H1 (cell line): ENCODE results near the gene SNX33. TPM values are rescaled to one million over a fixed set of nuclear protein-coding genes. Genes with fewer than 3 reads are reported as not detected.

Experiments used
- CTCF ChIA-PET: fragments of 300-600 bp; sonication (Branson Sonifier 250); formaldehyde crosslinking; loops from one replicate; lab custom pipeline; 2021; ENCODE audit not compliant: partially characterized antibody; lab: Charles Lee
- POLR2A ChIA-PET: fragments of 300-600 bp; sonication (Branson Sonifier 250); formaldehyde crosslinking; loops from one replicate; lab custom pipeline; 2021; ENCODE audit warnings: inconsistent platforms; ENCODE audit not compliant: partially characterized antibody; lab: Charles Lee
- DNase-seq, 2 experiments: peaks; one replicate each; pipeline versions ENCODE4 v3.0.0 to v3.0.0-alpha.2; 2010 to 2022; ENCODE audit warnings: low spot score in 2 of 2, low read depth in 1 of 2, mixed read lengths in 1 of 2
- FAIRE-seq: peaks from 2 replicates; lab custom pipeline; 2011; peaks lifted over from hg19 to GRCh38; lab: Jason Lieb, UNC
- H2AFZ ChIP-seq: 2 replicates; pipeline ENCODE4 v1.8.1; 2012; ENCODE audit warnings: low read length, inconsistent platforms
- H2AK5ac ChIP-seq: 2 replicates; pipeline ENCODE4 v1.6.1; 2013; ENCODE audit warnings: low read depth, low read length
- H2BK120ac ChIP-seq: replicated peaks from 2 replicates; pipeline ENCODE3; 2013; ENCODE audit warnings: low read depth, low read length, inconsistent platforms
- H2BK12ac ChIP-seq: 2 replicates; pipeline ENCODE4 v1.6.1; 2013; ENCODE audit warnings: low read depth, low read length
- H2BK15ac ChIP-seq: 2 replicates; pipeline ENCODE4 v1.6.1; 2013; ENCODE audit warnings: low read length
- H2BK20ac ChIP-seq: 2 replicates; pipeline ENCODE4 v1.6.1; 2013; ENCODE audit warnings: low read length
- H2BK5ac ChIP-seq: 2 replicates; pipeline ENCODE4 v1.6.1; 2013; ENCODE audit warnings: low read depth, low read length
- H3K14ac ChIP-seq: 2 replicates; pipeline ENCODE4 v1.6.1; 2013; ENCODE audit warnings: inconsistent platforms; ENCODE audit not compliant: insufficient read length
- H3K18ac ChIP-seq: 2 replicates; pipeline ENCODE4 v1.6.1; 2013; ENCODE audit warnings: low read length; ENCODE audit errors: extremely low read depth
- H3K23ac ChIP-seq: 2 replicates; pipeline ENCODE4 v1.6.1; 2013; ENCODE audit warnings: inconsistent platforms; ENCODE audit not compliant: insufficient read length
- H3K23me2 ChIP-seq: 2 replicates; pipeline ENCODE4 v1.6.1; 2013; ENCODE audit warnings: low read depth, low read length
- H3K27ac ChIP-seq: 2 replicates; pipeline ENCODE4 v1.6.1; 2011; ENCODE audit warnings: low read depth, low read length, inconsistent platforms
- H3K27me3 ChIP-seq, 4 experiments: replicated peaks in 1 of 4; 1 replicate in 1 of 4; 2 replicates in 3 of 4; pipeline versions ENCODE4 v1.6.1 to v1.8.1; 2011 to 2013; ENCODE audit warnings: low read length in 3 of 4, mild to moderate bottlenecking in 3 of 4, inconsistent platforms in 2 of 4, mixed read lengths in 2 of 4, moderate library complexity in 1 of 4; ENCODE audit not compliant: control insufficient read depth in 3 of 4, insufficient read depth in 3 of 4; ENCODE audit errors: extremely low read depth in 1 of 4
- H3K36me3 ChIP-seq, 4 experiments: 2 replicates each; pipeline versions ENCODE4 v1.6.1 to v1.8.1; 2011 to 2013; ENCODE audit warnings: mild to moderate bottlenecking in 4 of 4, low read length in 3 of 4, moderate library complexity in 2 of 4, control low read depth in 1 of 4, inconsistent platforms in 1 of 4; ENCODE audit not compliant: insufficient read depth in 4 of 4, control insufficient read depth in 2 of 4
- H3K4ac ChIP-seq: replicated peaks from 2 replicates; pipeline ENCODE3; 2013; ENCODE audit warnings: low read length, low read depth, mixed read lengths, inconsistent platforms; ENCODE audit not compliant: insufficient read length
- H3K4me1 ChIP-seq, 4 experiments: replicated peaks in 1 of 4; 1 replicate in 1 of 4; 2 replicates in 3 of 4; pipeline versions ENCODE4 v1.6.1 to v1.8.1; 2011 to 2013; ENCODE audit warnings: low read length in 3 of 4, inconsistent platforms in 2 of 4, mixed read lengths in 1 of 4; ENCODE audit not compliant: insufficient read depth in 4 of 4, control insufficient read depth in 3 of 4
- H3K4me2 ChIP-seq, 2 experiments: 2 replicates each; pipeline versions ENCODE4 v1.6.1 to v1.8.1; 2011 to 2013; ENCODE audit warnings: low read depth in 2 of 2, low read length in 2 of 2, control low read depth in 1 of 2, inconsistent platforms in 1 of 2, mild to moderate bottlenecking in 1 of 2; ENCODE audit not compliant: insufficient read depth in 1 of 2
- H3K4me3 ChIP-seq, 4 experiments: fragments of 200-600, 300-600 bp in 1 of 4; sonication (generic), shearing (Covaris generic), sonication (Bioruptor Twin) in 1 of 4; 2 replicates each; pipeline versions ENCODE4 v1.5.1 to v1.8.1; 2011 to 2016; ENCODE audit warnings: low read length in 4 of 4, low read depth in 3 of 4, control low read depth in 2 of 4, inconsistent platforms in 2 of 4, mild to moderate bottlenecking in 2 of 4, mixed read lengths in 1 of 4, moderate library complexity in 1 of 4; ENCODE audit not compliant: insufficient read depth in 2 of 4; ENCODE audit errors: extremely low read depth in 1 of 4
- H3K56ac ChIP-seq: replicated peaks from 2 replicates; pipeline ENCODE3; 2013; ENCODE audit warnings: low read depth, mild to moderate bottlenecking, mixed read lengths, low read length, inconsistent platforms; ENCODE audit not compliant: insufficient read length
- H3K79me1 ChIP-seq: 2 replicates; pipeline ENCODE4 v1.6.1; 2013; ENCODE audit warnings: low read depth, low read length, control low read depth
- H3K79me2 ChIP-seq, 2 experiments: 2 replicates each; pipeline versions ENCODE4 v1.6.1 to v1.8.1; 2012 to 2013; ENCODE audit warnings: low read length in 2 of 2, mild to moderate bottlenecking in 2 of 2, inconsistent platforms in 1 of 2; ENCODE audit not compliant: insufficient read depth in 2 of 2, control insufficient read depth in 1 of 2
- H3K9ac ChIP-seq, 4 experiments: replicated peaks in 1 of 4; 1 replicate in 1 of 4; 2 replicates in 3 of 4; pipeline versions ENCODE4 v1.6.1 to v1.8.1; 2011 to 2013; ENCODE audit warnings: low read depth in 3 of 4, low read length in 3 of 4, control low read depth in 2 of 4, mild to moderate bottlenecking in 2 of 4, moderate library complexity in 2 of 4, inconsistent platforms in 1 of 4; ENCODE audit errors: extremely low read depth in 1 of 4
- H3K9me3 ChIP-seq, 2 experiments: 2 replicates each; pipeline versions ENCODE4 v1.6.1 to v1.8.1; 2012 to 2013; ENCODE audit warnings: mild to moderate bottlenecking in 2 of 2, moderate library complexity in 2 of 2, control low read depth in 1 of 2, inconsistent platforms in 1 of 2, low read depth in 1 of 2, low read length in 1 of 2, mixed read lengths in 1 of 2; ENCODE audit not compliant: insufficient read depth in 2 of 2
- H4K20me1 ChIP-seq, 2 experiments: replicated peaks in 1 of 2; 2 replicates each; pipeline versions ENCODE3 to v1.8.1; 2011 to 2013; ENCODE audit warnings: inconsistent platforms in 2 of 2, low read length in 2 of 2, mild to moderate bottlenecking in 1 of 2; ENCODE audit not compliant: insufficient read depth in 2 of 2, control insufficient read depth in 1 of 2
- H4K5ac ChIP-seq: 2 replicates; pipeline ENCODE4 v1.6.1; 2013; ENCODE audit warnings: low read length, low read depth, mixed read lengths, inconsistent platforms; ENCODE audit not compliant: insufficient read length
- H4K8ac ChIP-seq: 2 replicates; pipeline ENCODE4 v1.8.0; 2013; ENCODE audit warnings: mild to moderate bottlenecking, moderate library complexity, low read length, inconsistent platforms; ENCODE audit not compliant: insufficient read depth; ENCODE audit errors: extremely low read depth
- H4K91ac ChIP-seq: replicated peaks from 2 replicates; pipeline ENCODE3; 2013; ENCODE audit warnings: low read length, mixed read lengths, inconsistent platforms; ENCODE audit not compliant: insufficient read length
- GTF2F1 ChIP-seq: IDR thresholded peaks from 2 replicates; pipeline ENCODE4 v1.6.1; 2012; ENCODE audit warnings: low read depth, low read length, improper control_type of control experiment, borderline replicate concordance
- KDM1A ChIP-seq: fragments of 200-600, 300-600 bp; sonication (generic); IDR thresholded peaks from 2 replicates; pipeline ENCODE4 v1.7.1; 2016; ENCODE audit warnings: mild to moderate bottlenecking, low read length, borderline replicate concordance
- TCF12 ChIP-seq: IDR thresholded peaks from 2 replicates; pipeline ENCODE4 v1.6.1; 2011; ENCODE audit warnings: low read depth, mild to moderate bottlenecking, low read length
- WGBS, 2 experiments: shearing (Covaris generic) in 1 of 2; methylation state at CpG; one replicate each; pipeline versions ENCODE4 v1.1.6 to v1.1.7; 2013 to 2015; ENCODE audit warnings: low lambda C conversion rate in 2 of 2, mixed read lengths in 2 of 2, inconsistent platforms in 1 of 2, low coverage in 1 of 2, missing lambda C conversion rate in 1 of 2; ENCODE audit not compliant: insufficient replicate concordance in 2 of 2, insufficient coverage in 1 of 2, insufficient read length in 1 of 2; ENCODE audit errors: extremely low coverage in 1 of 2, missing lambda C conversion rate in 1 of 2; 5-methylcytosine and 5-hydroxymethylcytosine counted together
- polyA plus RNA-seq, 7 experiments: library from polyadenylated mRNA; depleted of rRNA in 3 of 7; stranded (reverse) in 5 of 7; unstranded in 2 of 7; fragments of >200 nt in 5 of 7; fragments of 200-250 nt in 2 of 7; gene quantifications; 1 replicate in 5 of 7; 2 replicates in 1 of 7; 4 replicates in 1 of 7; pipeline versions ENCODE4 v1.2.1 to v1.2.3, GENCODE V29; 2011 to 2013; ENCODE audit warnings: missing spikeins in 2 of 7, mixed read lengths in 2 of 7
- total RNA-seq: library from RNA; stranded (reverse); fragmentation: NEBNext Ultra II Directional; extraction: Animal tissue kit (Norgen Biotek cat#: 25700); gene quantifications from 2 replicates; pipeline ENCODE4 v1.2.1, GENCODE V29; 2021
- TF ChIP-seq, protein P1 (sequence below): IDR thresholded peaks from 2 replicates; pipeline ENCODE4 v1.6.1; 2012; ENCODE audit warnings: inconsistent platforms

The SNX33 gene
- total and polyA plus RNA-seq, 2 of the 8 experiments (the other 6 are each of a cell fraction or from before 2014, with no cell fraction given): 14.3 to 22.9 TPM

DNA sequence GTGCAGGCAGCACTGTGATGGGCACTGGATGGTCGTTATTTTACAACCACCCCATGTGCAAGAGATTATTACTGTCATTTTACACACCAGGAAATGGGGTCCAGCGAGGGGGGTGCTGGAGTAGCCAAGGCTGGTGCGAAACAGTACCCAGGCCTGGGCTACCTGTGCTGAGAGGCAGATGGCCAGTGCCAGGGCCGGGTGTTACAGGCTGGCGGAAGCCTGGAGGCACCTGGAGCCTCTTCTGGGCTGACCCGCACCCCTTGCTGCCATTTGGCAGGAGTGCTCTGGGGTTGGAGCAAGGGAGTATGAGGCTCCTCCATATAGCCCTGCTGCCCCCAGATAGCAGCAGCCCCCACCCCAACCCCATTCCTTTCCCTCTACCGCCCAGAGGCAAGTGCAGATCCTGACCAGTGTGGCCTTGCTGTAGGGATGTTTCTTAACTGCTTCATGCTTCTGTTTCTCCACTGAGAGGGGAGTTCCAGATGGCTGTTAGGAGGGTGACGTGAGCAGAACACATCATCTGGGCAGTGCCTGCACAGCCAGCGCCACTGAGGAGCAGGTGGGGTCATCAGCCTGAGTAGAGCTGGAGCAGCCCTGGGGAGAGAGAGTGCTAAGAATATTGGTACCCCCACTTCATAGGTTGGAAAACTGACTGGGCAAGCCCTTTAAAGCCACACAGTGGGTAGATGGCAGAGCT is 15.3 kb downstream of the SNX33 start:
- Histone ChIP-seq H2BK5ac (no peak overlapping the region), H3K56ac (no peak overlapping the region), H3K4me1 (peaks cover 0 to 6% (median 2%) of the 10 kb centered on the region in 4 experiments; a peak in 3 of 7 replicates), H2AK5ac (no peak overlapping the region), H4K5ac (no peak overlapping the region), H3K23ac (no peak overlapping the region), H3K9me3 (no peaks in the 10 kb centered on the region), H3K4me2 (no peak overlapping the region), H3K79me1 (no peaks in the 10 kb centered on the region; the same call in 1 of the 2 replicates), H3K27ac (no peak overlapping the region), H4K8ac (no peak overlapping the region), H2AFZ (no peak overlapping the region), H3K79me2 (no peaks in the 10 kb centered on the region), H4K20me1 (peaks cover 4 to 16% of the 10 kb centered on the region in 2 experiments), H3K4ac (no peak overlapping the region), H3K23me2 (no peaks in the 10 kb centered on the region; the same call in 1 of the 2 replicates), H2BK20ac (no peak overlapping the region), H3K14ac (no peak overlapping the region), H4K91ac (no peak overlapping the region), H2BK120ac (no peak overlapping the region), H2BK15ac (no peak overlapping the region), H3K36me3 (no peaks in the 10 kb centered on the region), H3K18ac (no peak overlapping the region), H3K27me3 (peaks cover 0 to 3% (median 0%) of the 10 kb centered on the region in 4 experiments; a peak in 1 of 7 replicates), H2BK12ac (no peak overlapping the region), H3K9ac (no peak overlapping the region; a peak in 1 of 7 replicates), H3K4me3 (no peak overlapping the region)
- ChIA-PET POLR2A (no interaction called here), CTCF (no interaction called here)
- DNase-seq: no peak
- WGBS, 2 experiments: 87% methylated on average over 8 of the region's 9 CpGs; no CpG with 5 or more reads in 1 of the 2 experiments
- TF ChIP-seq TCF12 (no peak), KDM1A (no peak), GTF2F1 (no peak)
- TF ChIP-seq, protein P1, sequence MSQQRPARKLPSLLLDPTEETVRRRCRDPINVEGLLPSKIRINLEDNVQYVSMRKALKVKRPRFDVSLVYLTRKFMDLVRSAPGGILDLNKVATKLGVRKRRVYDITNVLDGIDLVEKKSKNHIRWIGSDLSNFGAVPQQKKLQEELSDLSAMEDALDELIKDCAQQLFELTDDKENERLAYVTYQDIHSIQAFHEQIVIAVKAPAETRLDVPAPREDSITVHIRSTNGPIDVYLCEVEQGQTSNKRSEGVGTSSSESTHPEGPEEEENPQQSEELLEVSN: no peak
- no peak for FAIRE-seq
